Endothelial cell of umbilical vein (primary cell): ENCODE measurements around the gene PLPP3. TPM values are rescaled to one million over a fixed set of nuclear protein-coding genes. Genes with fewer than 3 reads are reported as not detected.

ENCODE experiments used
- BruUV-seq: library from RNA; stranded (reverse); fragments of 400-500 nt; replicated peaks from 2 replicates; lab custom pipeline; 2021; lab: Mats Ljungman, UMichigan
- CTCF ChIA-PET: fragments of 300-600, 350-600 bp; sonication (Branson Sonifier 250); formaldehyde crosslinking; loops from one replicate; lab custom pipeline; 2021; ENCODE audit warnings: antibody characterized with exemption, inconsistent platforms; lab: Charles Lee
- POLR2A ChIA-PET: fragments of 300-600, 350-600 bp; sonication (Branson Sonifier 250); formaldehyde crosslinking; loops from one replicate; lab custom pipeline; 2021; ENCODE audit warnings: antibody characterized with exemption, inconsistent platforms; lab: Charles Lee
- DNase-seq: peaks from one replicate; pipeline ENCODE4 v3.0.0-alpha.2; 2011; ENCODE audit warnings: low read depth, low spot score
- FAIRE-seq: peaks from 2 replicates; lab custom pipeline; 2011; peaks lifted over from hg19 to GRCh38; lab: Jason Lieb, UNC
- H2AFZ ChIP-seq: 2 replicates; pipeline ENCODE4 v1.6.0; 2012; ENCODE audit warnings: low read depth, low read length, control low read depth, inconsistent platforms
- H3K27ac ChIP-seq: 2 replicates; pipeline ENCODE4 v1.5.1; 2011; ENCODE audit warnings: low read depth, mild to moderate bottlenecking, control low read depth, low read length, moderate library complexity; ENCODE audit not compliant: insufficient read depth
- H3K27me3 ChIP-seq, 2 experiments: 2 replicates each; pipeline versions ENCODE4 v1.6.0 to v1.6.1; 2011; ENCODE audit warnings: low read length in 2 of 2, mixed read lengths in 1 of 2; ENCODE audit not compliant: control insufficient read depth in 2 of 2, insufficient read depth in 2 of 2
- H3K36me3 ChIP-seq, 2 experiments: 2 replicates in 1 of 2; 3 replicates in 1 of 2; pipeline ENCODE4 v1.5.1; 2011; ENCODE audit warnings: low read length in 2 of 2, mild to moderate bottlenecking in 1 of 2, moderate library complexity in 1 of 2; ENCODE audit not compliant: control insufficient read depth in 2 of 2, insufficient read depth in 2 of 2; ENCODE audit errors: extremely low read depth in 1 of 2
- H3K4me1 ChIP-seq: 3 replicates; pipeline ENCODE4 v1.5.1; 2011; ENCODE audit warnings: mild to moderate bottlenecking, low read length; ENCODE audit not compliant: control insufficient read depth, insufficient read depth; ENCODE audit errors: extremely low read depth
- H3K4me2 ChIP-seq: 2 replicates; pipeline ENCODE4 v1.6.1; 2011; ENCODE audit warnings: low read length, control low read depth, mixed read lengths; ENCODE audit not compliant: insufficient read depth
- H3K4me3 ChIP-seq, 3 experiments: fragments of 200-600 bp in 1 of 3; sonication (generic), shearing (Covaris generic) in 1 of 3; replicated peaks in 1 of 3; 2 replicates each; pipeline ENCODE4 v1.5.1; 2011 to 2016; ENCODE audit warnings: control low read depth in 3 of 3, low read length in 3 of 3, mild to moderate bottlenecking in 2 of 3, inconsistent platforms in 1 of 3, low read depth in 1 of 3, moderate library complexity in 1 of 3; ENCODE audit not compliant: insufficient read depth in 1 of 3
- H3K79me2 ChIP-seq: 2 replicates; pipeline ENCODE4 v1.6.0; 2012; ENCODE audit warnings: low read length, inconsistent platforms; ENCODE audit not compliant: control insufficient read depth, insufficient read depth
- H3K9ac ChIP-seq: replicated peaks from 2 replicates; pipeline ENCODE3; 2011; ENCODE audit warnings: low read length, control low read depth; ENCODE audit not compliant: insufficient read depth; ENCODE audit errors: extremely low read depth
- H3K9me1 ChIP-seq: replicated peaks from 3 replicates; pipeline ENCODE4 v1.6.0; 2011; ENCODE audit warnings: mild to moderate bottlenecking, low read length; ENCODE audit not compliant: control insufficient read depth, insufficient read depth; ENCODE audit errors: extremely low read depth
- H3K9me3 ChIP-seq: replicated peaks from 2 replicates; pipeline ENCODE4 v1.5.1; 2012; ENCODE audit warnings: low read length, inconsistent platforms; ENCODE audit not compliant: control insufficient read depth, insufficient read depth
- H4K20me1 ChIP-seq: replicated peaks from 2 replicates; pipeline ENCODE3; 2011; ENCODE audit warnings: mild to moderate bottlenecking, low read length; ENCODE audit not compliant: control insufficient read depth, insufficient read depth; ENCODE audit errors: extremely low read depth
- EZH2 ChIP-seq: IDR thresholded peaks from 2 replicates; pipeline ENCODE4 v1.6.1; 2012; ENCODE audit warnings: borderline replicate concordance, low read depth, mild to moderate bottlenecking, moderate library complexity, low read length, inconsistent platforms; ENCODE audit not compliant: severe bottlenecking
- FOS ChIP-seq: IDR thresholded peaks from 2 replicates; pipeline ENCODE4 v1.6.1; 2011; ENCODE audit warnings: mild to moderate bottlenecking, low read length, moderate library complexity, borderline replicate concordance; ENCODE audit not compliant: insufficient read depth
- GATA2 ChIP-seq: IDR thresholded peaks from 2 replicates; pipeline ENCODE4 v1.7.0; 2011; ENCODE audit warnings: low read depth, mild to moderate bottlenecking, moderate library complexity, mixed read lengths, low read length; ENCODE audit not compliant: insufficient read length, insufficient read depth
- JUN ChIP-seq: IDR thresholded peaks from 2 replicates; pipeline ENCODE4 v1.6.1; 2011; ENCODE audit warnings: borderline replicate concordance, low read depth; ENCODE audit not compliant: insufficient read length, insufficient read depth
- MYC ChIP-seq: IDR thresholded peaks from one replicate; pipeline ENCODE4 v1.6.1; 2011; ENCODE audit warnings: mild to moderate bottlenecking, low read depth, low read length
- POLR2A ChIP-seq: IDR thresholded peaks from 2 replicates; pipeline ENCODE4 v1.6.1; 2012; ENCODE audit warnings: low read depth, mild to moderate bottlenecking, control low read depth, low read length
- POLR2AphosphoS5 ChIP-seq: IDR thresholded peaks from 2 replicates; pipeline ENCODE4 v1.6.1; 2012; ENCODE audit warnings: low read depth, mild to moderate bottlenecking, control low read depth, low read length, moderate library complexity; ENCODE audit not compliant: insufficient read depth
- dilution Hi-C: fragments of 300-500 bp; cut with MboI; formaldehyde crosslinking; loops from one replicate; pipeline ENCODE4 v1.15.0; 2019; ENCODE audit warnings: low sequenced_read_pairs; ENCODE audit not compliant: extremely low pct_ligation_motif_present
- intact Hi-C: fragments of 100-400 bp; cut with micrococcal nuclease; formaldehyde crosslinking; loops from one replicate; pipeline ENCODE4 v1.10.0; 2022
- polyA plus RNA-seq, 4 experiments: library from polyadenylated mRNA; depleted of rRNA in 3 of 4; stranded (reverse) in 3 of 4; unstranded in 1 of 4; fragments of >200 nt; gene quantifications; 2 replicates each; pipeline versions ENCODE4 v1.2.1 to v1.2.3, GENCODE V29; 2011 to 2012; ENCODE audit warnings: missing spikeins in 1 of 4
- total RNA-seq: library from RNA; stranded (reverse); gene quantifications from 2 replicates; pipeline ENCODE4 v1.2.3, GENCODE V29; 2021
- TF ChIP-seq, protein P1 (sequence below), 2 donors: IDR thresholded peaks; 1 replicate in 1 of 2; 2 replicates in 1 of 2; pipeline ENCODE4 v1.5.1; 2011; ENCODE audit warnings: low read length in 2 of 2, mild to moderate bottlenecking in 2 of 2, moderate library complexity in 2 of 2, control low read depth in 1 of 2, inconsistent platforms in 1 of 2, low read depth in 1 of 2; ENCODE audit not compliant: insufficient read depth in 1 of 2; ENCODE audit errors: extremely low read depth in 1 of 2
- TF ChIP-seq, protein P2 (sequence below): IDR thresholded peaks from 2 replicates; pipeline ENCODE4 v1.6.1; 2011; ENCODE audit not compliant: insufficient read depth, insufficient read length

Gene PLPP3
- total and polyA plus RNA-seq, 2 donors (not counting 3 experiments of a cell fraction or from before 2014, with no cell fraction given): 11.3 to 14.1 TPM

DNA sequence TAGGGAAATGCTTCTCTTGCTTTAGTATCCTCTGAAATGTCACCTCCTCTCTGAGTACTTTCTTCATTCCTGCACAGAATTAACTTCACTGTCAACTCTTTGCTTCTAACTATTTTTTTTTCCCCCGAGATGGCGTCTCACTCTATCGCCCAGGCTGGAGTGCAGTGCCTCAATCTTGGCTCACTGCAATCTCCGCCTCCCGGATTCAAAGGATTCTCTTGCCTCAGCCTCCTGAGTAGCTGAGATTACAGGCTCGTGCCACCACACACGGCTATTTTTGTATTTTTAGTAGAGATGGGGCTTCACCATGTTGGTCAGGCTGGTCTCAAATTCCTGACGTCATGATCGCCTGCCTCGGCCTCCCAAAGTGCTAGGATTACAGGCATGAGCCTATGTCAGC is 1.4 kb upstream of the PLPP3 start:
- no peak overlapping the region for H2AFZ ChIP-seq
- no TSS peak for BruUV-seq
- POLR2A ChIA-PET: no interaction called here
- peaks cover 16% of the 10 kb centered on the region for H3K79me2 ChIP-seq
- dilution Hi-C loops (no loop called here), intact Hi-C loops (loop anchor here (10.0 kb wide), 1 partner anchor 1556 kb away; no protein-coding TSS in a partner anchor)
- CTCF ChIA-PET: interaction anchor here (0.8 to 9.0 kb wide), 8 partner anchors 10 to 1296 kb away, joined by 4 to 174 read pairs (median 12); no protein-coding TSS in a partner anchor
- DNase-seq: no peak
- peaks cover 27% of the 10 kb centered on the region for H3K4me1 ChIP-seq
- no peaks in the 10 kb centered on the region for H3K9me3 ChIP-seq
- H3K4me3 ChIP-seq: no peak overlapping the region
- no peak overlapping the region for H3K9ac ChIP-seq
- FAIRE-seq: no peak
- no peaks in the 10 kb centered on the region for H4K20me1 ChIP-seq
- H3K4me2 ChIP-seq: no peak overlapping the region
- no peaks in the 10 kb centered on the region for H3K27me3 ChIP-seq
- TF ChIP-seq POLR2A (no peak), MYC (no peak), EZH2 (no peak), GATA2 (no peak), FOS (no peak), POLR2AphosphoS5 (no peak), JUN (no peak)
- TF ChIP-seq, protein P1, sequence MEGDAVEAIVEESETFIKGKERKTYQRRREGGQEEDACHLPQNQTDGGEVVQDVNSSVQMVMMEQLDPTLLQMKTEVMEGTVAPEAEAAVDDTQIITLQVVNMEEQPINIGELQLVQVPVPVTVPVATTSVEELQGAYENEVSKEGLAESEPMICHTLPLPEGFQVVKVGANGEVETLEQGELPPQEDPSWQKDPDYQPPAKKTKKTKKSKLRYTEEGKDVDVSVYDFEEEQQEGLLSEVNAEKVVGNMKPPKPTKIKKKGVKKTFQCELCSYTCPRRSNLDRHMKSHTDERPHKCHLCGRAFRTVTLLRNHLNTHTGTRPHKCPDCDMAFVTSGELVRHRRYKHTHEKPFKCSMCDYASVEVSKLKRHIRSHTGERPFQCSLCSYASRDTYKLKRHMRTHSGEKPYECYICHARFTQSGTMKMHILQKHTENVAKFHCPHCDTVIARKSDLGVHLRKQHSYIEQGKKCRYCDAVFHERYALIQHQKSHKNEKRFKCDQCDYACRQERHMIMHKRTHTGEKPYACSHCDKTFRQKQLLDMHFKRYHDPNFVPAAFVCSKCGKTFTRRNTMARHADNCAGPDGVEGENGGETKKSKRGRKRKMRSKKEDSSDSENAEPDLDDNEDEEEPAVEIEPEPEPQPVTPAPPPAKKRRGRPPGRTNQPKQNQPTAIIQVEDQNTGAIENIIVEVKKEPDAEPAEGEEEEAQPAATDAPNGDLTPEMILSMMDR (IDR thresholded peaks at IDR 0.05; ENCODE audit: extremely low read depth in 1 of 2, insufficient read depth in 1 of 2, low read depth in 1 of 2, low read length in 2 of 2): no peak
- TF ChIP-seq, protein P2, sequence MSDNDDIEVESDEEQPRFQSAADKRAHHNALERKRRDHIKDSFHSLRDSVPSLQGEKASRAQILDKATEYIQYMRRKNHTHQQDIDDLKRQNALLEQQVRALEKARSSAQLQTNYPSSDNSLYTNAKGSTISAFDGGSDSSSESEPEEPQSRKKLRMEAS: no peak
- no peaks in the 10 kb centered on the region for H3K9me1 ChIP-seq
- H3K36me3 ChIP-seq: no peaks in the 10 kb centered on the region
- no peak overlapping the region for H3K27ac ChIP-seq
